Epidermal melanocyte (primary cell): Measurements from ENCODE around the gene HMOX2.

Source experiments
- DNase-seq: peaks from one replicate; pipeline ENCODE4 v3.0.0; 2011; ENCODE audit warnings: low spot score; ENCODE audit not compliant: insufficient read length

Gene HMOX2

GRCh38 chr16:4524571-4524970, 48.4 kb downstream of the HMOX2 start:
- DNase-seq: no peak

GRCh38 chr16:4525069-4525468, 48.9 kb downstream of the HMOX2 start:
- DNase-seq: no peak

GRCh38 chr16:4525634-4526277, 49.6 kb downstream of the HMOX2 start:
- DNase-seq: no peak

- DNase-seq: no peak
These were observed 53.2 kb downstream of the HMOX2 start for GRCh38 chr16:4529085-4530060.

GRCh38 chr16:4531811-4532210, 55.6 kb downstream of the HMOX2 start:
- DNase-seq: no peak

- DNase-seq: no peak
These were observed 56.0 kb downstream of the HMOX2 start for GRCh38 chr16:4532238-4532637.

- DNase-seq: no peak
These were observed 57.3 kb downstream of the HMOX2 start for GRCh38 chr16:4533490-4533889.

GRCh38 chr16:4534151-4534790, 58.1 kb downstream of the HMOX2 start:
- DNase-seq: no peak

- DNase-seq: no peak
These were observed 59.5 kb downstream of the HMOX2 start for GRCh38 chr16:4535627-4536108.

GRCh38 chr16:4536391-4537106, 60.4 kb downstream of the HMOX2 start:
- DNase-seq: no peak

GRCh38 chr16:4537376-4538343, 61.5 kb downstream of the HMOX2 start:
- DNase-seq: no peak

GRCh38 chr16:4538350-4539235, 62.4 kb downstream of the HMOX2 start, which contains the start of gene CDIP1:
TSS of gene CDIP1 (minus strand) at chr16:4538773. CDS start at chr16:4514130, 24,643 bp downstream.
- peak; percentile 88 for DNase-seq

- no peak for DNase-seq
These were observed 63.6 kb downstream of the HMOX2 start for GRCh38 chr16:4539716-4540284.

GRCh38 chr16:4544473-4544872, 68.3 kb downstream of the HMOX2 start:
- DNase-seq: no peak

- DNase-seq: no peak
These were observed 71.9 kb downstream of the HMOX2 start for GRCh38 chr16:4548124-4548523.

- DNase-seq: no peak
These were observed 74.4 kb downstream of the HMOX2 start for GRCh38 chr16:4550591-4550990.

- DNase-seq: no peak
These were observed 76.3 kb downstream of the HMOX2 start for GRCh38 chr16:4552541-4552940.

- DNase-seq: no peak
These were observed 79.9 kb downstream of the HMOX2 start, which contains the start of gene C16orf96 for GRCh38 chr16:4556112-4556511. TSS of gene C16orf96 (plus strand) at chr16:4556340. CDS start at chr16:4556490, 150 bp downstream.
